ENCODE measurements around the gene SCN11A. TPM values are rescaled to one million over a fixed set of nuclear protein-coding genes. Genes with fewer than 3 reads are reported as not detected.

SCN11A gene
- total and polyA plus RNA-seq, 9 of the 15 experiments (the other 6 are each of a cell fraction or from before 2014, with no cell fraction given), result 0.01 to 0.05 (median 0.04) TPM; not detected in 6

- TF ChIP-seq E2F4 (CRISPR knock-in tag; IDR thresholded peaks at IDR 0.05; ENCODE audit: low read depth), result no peak
- no peak for TF ChIP-seq ZNF282 (CRISPR knock-in tag; IDR thresholded peaks at IDR 0.05)
- no peak for TF ChIP-seq ZNF124 (CRISPR knock-in tag; IDR thresholded peaks at IDR 0.05)
- no peak for TF ChIP-seq E4F1 (CRISPR knock-in tag; IDR thresholded peaks at IDR 0.05; ENCODE audit: borderline replicate concordance)
- no peak for TF ChIP-seq ZNF174 (CRISPR knock-in tag; IDR thresholded peaks at IDR 0.05)
- no peak for TF ChIP-seq ZNF133 (CRISPR knock-in tag; IDR thresholded peaks at IDR 0.05)
- TF ChIP-seq KDM5B (IDR thresholded peaks at IDR 0.05; ENCODE audit: insufficient replicate concordance, low read depth, low read length), result no peak
- TF ChIP-seq DNMT1 (IDR thresholded peaks at IDR 0.05), result no peak
- TF ChIP-seq SMAD2 (IDR thresholded peaks at IDR 0.05; ENCODE audit: low read depth, low read length), result no peak
- TF ChIP-seq SMAD4 (CRISPR knock-in tag; conservative IDR thresholded peaks at IDR 0.05), result no peak
- no peak for TF ChIP-seq ID3 (CRISPR knock-in tag; IDR thresholded peaks at IDR 0.05)
- no peak for TF ChIP-seq ID3 (tag; IDR thresholded peaks at IDR 0.05)
- TF ChIP-seq CEBPG (CRISPR knock-in tag; IDR thresholded peaks at IDR 0.05), result no peak
- no peak for TF ChIP-seq CEBPG (tag; conservative IDR thresholded peaks at IDR 0.05 in 1 of 2, IDR thresholded peaks at IDR 0.05 in 1 of 2)
- no peak for TF ChIP-seq SAP30 (IDR thresholded peaks at IDR 0.05; ENCODE audit: borderline replicate concordance, insufficient read depth, low read depth, low read length, poor library complexity, severe bottlenecking)
These were observed 36.7 kb upstream of the SCN11A start (continued) for GRCh38 chr3:39088456-39088855.
